HG03060 (cell line): ENCODE measurements around the gene ALDH3B2.

Experiments used
- ATAC-seq: cut with Tn5 transposase; IDR thresholded peaks from one replicate; pipeline ENCODE4 v1.9.1; 2021; ENCODE audit warnings: low read depth, moderate number of reproducible peaks; ENCODE audit not compliant: unreplicated experiment

Gene ALDH3B2

DNA sequence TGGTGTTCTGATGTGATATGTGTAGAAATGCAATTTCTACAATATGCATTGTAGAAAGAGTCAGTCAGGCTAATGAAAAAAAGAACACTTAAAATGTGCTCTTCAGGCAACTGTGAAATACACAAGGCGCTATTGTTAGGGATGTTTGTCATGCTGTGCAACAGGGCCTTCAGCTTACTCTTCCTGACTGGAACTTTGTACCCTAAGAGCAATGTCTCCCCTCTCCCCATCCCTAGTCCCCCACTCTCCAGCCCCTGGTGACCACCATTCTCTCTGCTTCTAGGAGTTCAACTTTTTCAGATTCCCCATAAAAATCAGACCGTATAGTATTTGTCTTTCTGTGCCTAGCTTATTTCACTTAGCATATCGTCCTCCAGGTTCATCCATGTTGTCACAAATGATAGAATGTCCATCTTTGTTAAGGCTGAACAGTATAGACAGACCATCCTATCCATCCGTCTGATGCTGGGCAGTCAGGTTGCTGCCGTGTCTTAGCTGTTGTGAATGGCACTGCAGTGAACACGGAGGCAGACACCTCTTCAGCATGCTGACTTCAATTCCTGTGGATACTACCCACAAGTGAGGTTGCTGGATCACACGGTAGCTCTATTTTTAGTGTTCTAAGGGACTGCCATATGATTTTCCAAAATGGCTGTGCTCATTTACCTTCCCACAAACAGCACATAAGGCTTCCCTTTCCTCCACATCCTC, 57.0 kb downstream of the ALDH3B2 start:
- no peak for ATAC-seq

DNA sequence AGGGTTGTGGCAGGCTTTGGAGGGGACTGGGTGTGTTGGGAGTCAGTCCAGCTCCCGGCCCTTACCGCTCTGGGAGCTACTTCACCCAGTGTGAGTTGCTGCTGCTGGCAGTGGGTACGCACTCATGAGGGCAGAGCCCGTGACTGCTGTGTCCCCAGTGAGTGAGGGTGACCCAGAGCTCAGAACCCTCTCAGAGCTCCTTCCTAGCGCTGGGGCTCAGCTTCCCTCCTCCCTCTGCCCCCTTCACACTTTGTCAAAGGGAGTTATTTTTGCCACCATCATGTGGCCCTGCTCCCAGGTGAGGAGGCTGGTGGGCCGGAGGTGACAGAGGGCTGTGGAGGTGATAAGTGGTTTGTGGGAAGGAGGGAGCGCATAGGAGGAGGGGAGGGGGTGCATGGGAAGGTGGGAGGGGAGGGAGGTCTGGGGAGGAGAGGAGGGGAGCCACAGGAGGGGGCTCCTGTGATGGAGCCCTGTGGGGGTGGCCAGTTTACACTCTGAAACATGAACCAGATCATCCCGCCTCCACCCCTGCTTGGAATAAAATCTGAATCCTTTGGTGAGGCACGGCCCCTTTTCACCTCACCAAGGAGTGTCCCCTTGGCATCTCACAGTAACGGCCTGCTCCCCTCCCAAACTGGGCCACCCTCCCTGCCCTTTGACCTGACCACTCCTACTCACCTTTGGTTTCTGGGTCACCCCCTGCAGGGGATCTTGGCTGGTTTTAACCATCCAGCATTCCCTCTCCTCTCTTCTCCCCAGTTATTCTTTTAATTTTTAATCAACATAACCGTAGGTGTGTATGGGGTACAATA, 57.8 kb downstream of the ALDH3B2 start:
- ATAC-seq: no peak

DNA sequence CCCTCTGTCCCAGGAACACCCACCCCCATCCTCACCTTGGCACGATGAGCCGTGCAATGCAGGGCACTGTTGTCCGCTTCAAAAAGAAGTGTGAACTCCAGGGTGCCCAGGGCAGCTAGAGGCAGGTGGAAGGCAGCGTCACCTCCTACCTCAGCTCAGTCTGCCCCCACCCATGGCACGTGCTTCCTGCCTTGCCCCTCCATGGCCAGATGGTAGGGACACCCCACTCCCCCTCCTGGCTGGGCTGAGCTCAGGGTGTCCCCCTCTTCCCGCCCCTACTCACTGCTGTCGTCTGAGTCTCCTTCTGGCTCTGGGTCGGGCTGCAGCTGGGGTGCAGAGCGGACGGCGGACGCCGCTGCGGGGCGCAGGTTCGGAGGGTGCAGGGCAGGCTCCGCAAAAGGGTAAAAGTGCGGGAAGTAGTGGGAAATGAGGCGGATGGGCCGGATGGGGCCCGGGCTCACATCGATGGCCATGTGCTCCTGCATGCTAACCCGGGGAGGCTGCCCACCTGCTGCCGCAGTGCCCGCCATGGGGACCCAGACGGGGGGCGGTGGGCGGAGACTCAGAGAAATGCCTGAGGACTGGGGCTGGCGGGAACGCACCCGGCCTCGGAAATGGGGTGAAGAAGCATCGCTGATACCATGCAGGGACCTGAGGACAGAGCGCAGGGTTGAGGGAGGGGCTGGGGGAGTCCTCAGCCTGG, 58.5 kb downstream of the ALDH3B2 start:
- ATAC-seq: no peak

GRCh38 chr11:67614730-67615714, 59.4 kb downstream of the ALDH3B2 start:
- no peak for ATAC-seq

- peak; percentile 62 for ATAC-seq
Observed at GRCh38 chr11:67613960-67614715, 60.3 kb downstream of the ALDH3B2 start.

DNA sequence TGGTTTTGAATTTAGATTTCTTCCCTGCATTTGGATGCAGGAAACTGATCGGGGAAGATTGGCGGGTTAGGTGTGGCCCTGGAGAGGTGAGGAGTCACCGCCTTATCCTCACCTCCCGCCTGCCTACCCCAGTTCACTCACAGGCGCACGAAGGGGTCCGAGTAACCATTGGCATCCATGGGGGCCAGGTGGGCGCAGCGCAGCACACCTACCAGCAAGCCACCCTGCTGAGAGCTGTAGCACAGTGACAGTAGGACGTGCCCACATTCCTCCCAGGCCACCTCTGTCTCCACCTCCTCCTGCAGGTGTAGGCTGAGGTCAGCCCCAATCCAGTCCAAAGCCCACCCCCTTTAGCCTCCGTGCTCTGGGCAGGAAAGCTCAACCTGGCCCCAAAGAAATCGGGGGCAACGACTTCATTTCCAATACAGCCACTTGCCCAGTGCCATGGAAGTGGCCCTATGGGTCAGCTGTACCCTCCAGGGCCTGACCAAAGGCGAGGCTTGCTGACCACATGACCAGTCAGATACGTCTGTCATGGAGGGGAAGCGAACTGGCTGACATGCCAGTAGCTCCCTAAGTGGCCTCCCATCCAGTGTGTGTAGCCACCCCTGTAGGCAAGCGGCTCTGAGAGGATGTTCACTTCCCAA, 61.0 kb downstream of the ALDH3B2 start:
- ATAC-seq: no peak

GRCh38 chr11:67612751-67613150, 61.7 kb downstream of the ALDH3B2 start:
- ATAC-seq: no peak
